WTC11 (cell line): ENCODE data around the gene IQSEC1. TPM values are rescaled to one million over a fixed set of nuclear protein-coding genes. Genes with fewer than 3 reads are reported as not detected.

Experiments used
- ATAC-seq: fragments of 200-7000 bp; cut with Tn5 transposase; 2 replicates; pipeline ENCODE4 v1.10.0; 2021; ENCODE audit warnings: mild to moderate bottlenecking, moderate library complexity
- CTCF ChIA-PET: fragments of 300-600 bp; sonication (Branson Sonifier 250); formaldehyde crosslinking; loops from one replicate; lab custom pipeline; 2021; ENCODE audit warnings: antibody characterized with exemption; lab: Charles Lee
- POLR2A ChIA-PET: fragments of 350-600 bp; sonication (Branson Sonifier 250); formaldehyde crosslinking; loops from one replicate; lab custom pipeline; 2021; ENCODE audit warnings: antibody characterized with exemption; lab: Charles Lee
- DNase-seq: peaks from one replicate; pipeline ENCODE4 v3.0.0; 2021; ENCODE audit warnings: low spot score
- H3K27ac Mint-ChIP-seq: 2 replicates; pipeline ENCODE4 v1.8.0; 2021; ENCODE audit warnings: mixed read lengths
- H3K27me3 Mint-ChIP-seq: 2 replicates; pipeline ENCODE4 v1.8.0; 2021; ENCODE audit warnings: low read depth, mild to moderate bottlenecking, moderate library complexity, mixed read lengths
- H3K36me3 Mint-ChIP-seq: 2 replicates; pipeline ENCODE4 v1.8.0; 2021; ENCODE audit warnings: mixed read lengths
- H3K4me1 Mint-ChIP-seq: 2 replicates; pipeline ENCODE4 v1.8.0; 2022; ENCODE audit warnings: mixed read lengths
- H3K4me3 Mint-ChIP-seq: 2 replicates; pipeline ENCODE4 v1.8.0; 2021; ENCODE audit warnings: mild to moderate bottlenecking, moderate library complexity, mixed read lengths
- H3K9me3 Mint-ChIP-seq: 2 replicates; pipeline ENCODE4 v1.8.0; 2021; ENCODE audit warnings: mixed read lengths
- CREB1 ChIP-seq: sonication (generic); formaldehyde crosslinking; IDR thresholded peaks from 2 replicates; pipeline ENCODE4 v1.8.0; 2023; ENCODE audit warnings: mild to moderate bottlenecking, missing genetic modification reagents
- ESRRA ChIP-seq: sonication (generic); formaldehyde crosslinking; IDR thresholded peaks from 2 replicates; pipeline ENCODE4 v1.8.1; 2022; ENCODE audit warnings: mild to moderate bottlenecking, missing genetic modification reagents, borderline replicate concordance
- FOXJ3 ChIP-seq: sonication (generic); formaldehyde crosslinking; IDR thresholded peaks from 2 replicates; pipeline ENCODE4 v1.9.0; 2021; ENCODE audit warnings: missing genetic modification reagents, mild to moderate bottlenecking, borderline replicate concordance
- IRF1 ChIP-seq: sonication (generic); formaldehyde crosslinking; IDR thresholded peaks from 2 replicates; pipeline ENCODE4 v1.8.0; 2023; ENCODE audit warnings: missing genetic modification reagents
- JUN ChIP-seq: sonication (generic); formaldehyde crosslinking; IDR thresholded peaks from 2 replicates; pipeline ENCODE4 v1.8.0; 2023; ENCODE audit warnings: mild to moderate bottlenecking, missing genetic modification reagents
- KAT7 ChIP-seq: sonication (generic); formaldehyde crosslinking; IDR thresholded peaks from 2 replicates; pipeline ENCODE4 v1.8.1; 2023; ENCODE audit warnings: missing genetic modification reagents, mild to moderate bottlenecking, borderline replicate concordance
- NFYB ChIP-seq: sonication (generic); formaldehyde crosslinking; conservative IDR thresholded peaks from 2 replicates; pipeline ENCODE4 v1.8.0; 2022; ENCODE audit warnings: low read depth, missing genetic modification reagents
- NR3C1 ChIP-seq: sonication (generic); formaldehyde crosslinking; conservative IDR thresholded peaks from 2 replicates; pipeline ENCODE4 v1.8.1; 2023; ENCODE audit warnings: low read depth, mild to moderate bottlenecking, missing genetic modification reagents
- RELA ChIP-seq: sonication (generic); formaldehyde crosslinking; IDR thresholded peaks from 2 replicates; pipeline ENCODE4 v1.8.1; 2022; ENCODE audit warnings: missing genetic modification reagents, mild to moderate bottlenecking, borderline replicate concordance
- SMAD3 ChIP-seq: sonication (generic); formaldehyde crosslinking; IDR thresholded peaks from 2 replicates; pipeline ENCODE4 v1.8.0; 2022; ENCODE audit warnings: missing genetic modification reagents, mild to moderate bottlenecking, borderline replicate concordance
- TEAD4 ChIP-seq: sonication (generic); formaldehyde crosslinking; IDR thresholded peaks from 2 replicates; pipeline ENCODE4 v1.8.0; 2022; ENCODE audit warnings: mild to moderate bottlenecking, missing genetic modification reagents
- TP53 ChIP-seq: sonication (generic); formaldehyde crosslinking; IDR thresholded peaks from 2 replicates; pipeline ENCODE4 v1.8.1; 2023; ENCODE audit warnings: mild to moderate bottlenecking, missing genetic modification reagents
- ZBTB43 ChIP-seq: sonication (generic); formaldehyde crosslinking; IDR thresholded peaks from 2 replicates; pipeline ENCODE4 v1.8.1; 2023; ENCODE audit warnings: mild to moderate bottlenecking, missing genetic modification reagents
- ZNF138 ChIP-seq: sonication (generic); formaldehyde crosslinking; conservative IDR thresholded peaks from 2 replicates; pipeline ENCODE4 v1.8.1; 2022; ENCODE audit warnings: mild to moderate bottlenecking, moderate library complexity, missing genetic modification reagents
- ZNF416 ChIP-seq: fragments of 250-450 bp; sonication (Bioruptor Pico); IDR thresholded peaks from 2 replicates; pipeline ENCODE4 v1.9.0; 2021; ENCODE audit warnings: mild to moderate bottlenecking, inconsistent platforms
- total RNA-seq: library from RNA; stranded (reverse); gene quantifications from 3 replicates; pipeline ENCODE4 v1.2.3, GENCODE V29; 2021
- TF ChIP-seq, protein P1 (sequence below): fragments of 250-450 bp; sonication (Bioruptor Pico); IDR thresholded peaks from 2 replicates; pipeline ENCODE4 v2.1.2; 2022; ENCODE audit warnings: mild to moderate bottlenecking, moderate library complexity
- TF ChIP-seq, protein P2 (sequence below): sonication (generic); formaldehyde crosslinking; IDR thresholded peaks from 2 replicates; pipeline ENCODE4 v1.8.1; 2023; ENCODE audit warnings: mild to moderate bottlenecking, missing genetic modification reagents, moderate library complexity
- TF ChIP-seq, protein P3 (sequence below): sonication (generic); formaldehyde crosslinking; IDR thresholded peaks from 2 replicates; pipeline ENCODE4 v1.8.0; 2022; ENCODE audit warnings: mild to moderate bottlenecking, missing genetic modification reagents
- TF ChIP-seq, protein P4 (sequence below): sonication (generic); formaldehyde crosslinking; IDR thresholded peaks from 2 replicates; pipeline ENCODE4 v1.8.1; 2022; ENCODE audit warnings: low read depth, mild to moderate bottlenecking, moderate library complexity, missing genetic modification reagents, borderline replicate concordance
- TF ChIP-seq, protein P5 (sequence below): sonication (generic); formaldehyde crosslinking; IDR thresholded peaks from 2 replicates; pipeline ENCODE4 v1.8.0; 2022; ENCODE audit warnings: missing genetic modification reagents

Gene IQSEC1
- total RNA-seq, 1 experiment from 2014 or later = 35.0 TPM

- ChIA-PET POLR2A (interaction anchor here (0.6 kb wide), 1 partner anchor 288 kb away, joined by 4 read pairs; no protein-coding TSS in a partner anchor), CTCF (interaction anchor here (1.1 to 4.1 kb wide), 10 partner anchors 15 to 98 kb away, joined by 3 to 27 read pairs (median 7); no protein-coding TSS in a partner anchor)
- TF ChIP-seq ESRRA (no peak), TEAD4 (CRISPR knock-in tag) (no peak), FOXJ3 (CRISPR knock-in tag) (no peak), ZBTB43 (CRISPR knock-in tag) (no peak), RELA (CRISPR knock-in tag) (no peak), SMAD3 (CRISPR knock-in tag) (no peak), ZNF416 (no peak), NFYB (CRISPR knock-in tag) (no peak), NR3C1 (no peak), TP53 (CRISPR knock-in tag) (no peak), KAT7 (CRISPR knock-in tag) (no peak), JUN (no peak), ZNF138 (CRISPR knock-in tag) (no peak), IRF1 (CRISPR knock-in tag) (no peak), CREB1 (CRISPR knock-in tag) (no peak)
- TF ChIP-seq, protein P1, sequence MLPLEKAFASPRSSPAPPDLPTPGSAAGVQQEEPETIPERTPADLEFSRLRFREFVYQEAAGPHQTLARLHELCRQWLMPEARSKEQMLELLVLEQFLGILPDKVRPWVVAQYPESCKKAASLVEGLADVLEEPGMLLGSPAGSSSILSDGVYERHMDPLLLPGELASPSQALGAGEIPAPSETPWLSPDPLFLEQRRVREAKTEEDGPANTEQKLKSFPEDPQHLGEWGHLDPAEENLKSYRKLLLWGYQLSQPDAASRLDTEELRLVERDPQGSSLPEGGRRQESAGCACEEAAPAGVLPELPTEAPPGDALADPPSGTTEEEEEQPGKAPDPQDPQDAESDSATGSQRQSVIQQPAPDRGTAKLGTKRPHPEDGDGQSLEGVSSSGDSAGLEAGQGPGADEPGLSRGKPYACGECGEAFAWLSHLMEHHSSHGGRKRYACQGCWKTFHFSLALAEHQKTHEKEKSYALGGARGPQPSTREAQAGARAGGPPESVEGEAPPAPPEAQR (CRISPR knock-in tag) = no peak
- TF ChIP-seq, protein P2, sequence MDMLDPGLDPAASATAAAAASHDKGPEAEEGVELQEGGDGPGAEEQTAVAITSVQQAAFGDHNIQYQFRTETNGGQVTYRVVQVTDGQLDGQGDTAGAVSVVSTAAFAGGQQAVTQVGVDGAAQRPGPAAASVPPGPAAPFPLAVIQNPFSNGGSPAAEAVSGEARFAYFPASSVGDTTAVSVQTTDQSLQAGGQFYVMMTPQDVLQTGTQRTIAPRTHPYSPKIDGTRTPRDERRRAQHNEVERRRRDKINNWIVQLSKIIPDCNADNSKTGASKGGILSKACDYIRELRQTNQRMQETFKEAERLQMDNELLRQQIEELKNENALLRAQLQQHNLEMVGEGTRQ (CRISPR knock-in tag) = no peak
- TF ChIP-seq, protein P3, sequence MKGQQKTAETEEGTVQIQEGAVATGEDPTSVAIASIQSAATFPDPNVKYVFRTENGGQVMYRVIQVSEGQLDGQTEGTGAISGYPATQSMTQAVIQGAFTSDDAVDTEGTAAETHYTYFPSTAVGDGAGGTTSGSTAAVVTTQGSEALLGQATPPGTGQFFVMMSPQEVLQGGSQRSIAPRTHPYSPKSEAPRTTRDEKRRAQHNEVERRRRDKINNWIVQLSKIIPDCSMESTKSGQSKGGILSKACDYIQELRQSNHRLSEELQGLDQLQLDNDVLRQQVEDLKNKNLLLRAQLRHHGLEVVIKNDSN = no peak
- TF ChIP-seq, protein P4, sequence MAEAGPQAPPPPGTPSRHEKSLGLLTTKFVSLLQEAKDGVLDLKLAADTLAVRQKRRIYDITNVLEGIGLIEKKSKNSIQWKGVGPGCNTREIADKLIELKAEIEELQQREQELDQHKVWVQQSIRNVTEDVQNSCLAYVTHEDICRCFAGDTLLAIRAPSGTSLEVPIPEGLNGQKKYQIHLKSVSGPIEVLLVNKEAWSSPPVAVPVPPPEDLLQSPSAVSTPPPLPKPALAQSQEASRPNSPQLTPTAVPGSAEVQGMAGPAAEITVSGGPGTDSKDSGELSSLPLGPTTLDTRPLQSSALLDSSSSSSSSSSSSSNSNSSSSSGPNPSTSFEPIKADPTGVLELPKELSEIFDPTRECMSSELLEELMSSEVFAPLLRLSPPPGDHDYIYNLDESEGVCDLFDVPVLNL (CRISPR knock-in tag) = no peak
- TF ChIP-seq, protein P5, sequence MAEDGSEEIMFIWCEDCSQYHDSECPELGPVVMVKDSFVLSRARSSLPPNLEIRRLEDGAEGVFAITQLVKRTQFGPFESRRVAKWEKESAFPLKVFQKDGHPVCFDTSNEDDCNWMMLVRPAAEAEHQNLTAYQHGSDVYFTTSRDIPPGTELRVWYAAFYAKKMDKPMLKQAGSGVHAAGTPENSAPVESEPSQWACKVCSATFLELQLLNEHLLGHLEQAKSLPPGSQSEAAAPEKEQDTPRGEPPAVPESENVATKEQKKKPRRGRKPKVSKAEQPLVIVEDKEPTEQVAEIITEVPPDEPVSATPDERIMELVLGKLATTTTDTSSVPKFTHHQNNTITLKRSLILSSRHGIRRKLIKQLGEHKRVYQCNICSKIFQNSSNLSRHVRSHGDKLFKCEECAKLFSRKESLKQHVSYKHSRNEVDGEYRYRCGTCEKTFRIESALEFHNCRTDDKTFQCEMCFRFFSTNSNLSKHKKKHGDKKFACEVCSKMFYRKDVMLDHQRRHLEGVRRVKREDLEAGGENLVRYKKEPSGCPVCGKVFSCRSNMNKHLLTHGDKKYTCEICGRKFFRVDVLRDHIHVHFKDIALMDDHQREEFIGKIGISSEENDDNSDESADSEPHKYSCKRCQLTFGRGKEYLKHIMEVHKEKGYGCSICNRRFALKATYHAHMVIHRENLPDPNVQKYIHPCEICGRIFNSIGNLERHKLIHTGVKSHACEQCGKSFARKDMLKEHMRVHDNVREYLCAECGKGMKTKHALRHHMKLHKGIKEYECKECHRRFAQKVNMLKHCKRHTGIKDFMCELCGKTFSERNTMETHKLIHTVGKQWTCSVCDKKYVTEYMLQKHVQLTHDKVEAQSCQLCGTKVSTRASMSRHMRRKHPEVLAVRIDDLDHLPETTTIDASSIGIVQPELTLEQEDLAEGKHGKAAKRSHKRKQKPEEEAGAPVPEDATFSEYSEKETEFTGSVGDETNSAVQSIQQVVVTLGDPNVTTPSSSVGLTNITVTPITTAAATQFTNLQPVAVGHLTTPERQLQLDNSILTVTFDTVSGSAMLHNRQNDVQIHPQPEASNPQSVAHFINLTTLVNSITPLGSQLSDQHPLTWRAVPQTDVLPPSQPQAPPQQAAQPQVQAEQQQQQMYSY (CRISPR knock-in tag) = no peak
- TF ChIP-seq, all 79 proteins: peak for 0
- ATAC-seq (no peak), DNase-seq (no peak)
- no peaks in the 10 kb centered on the region for H3K36me3 Mint-ChIP-seq
- H3K4me1 Mint-ChIP-seq = peaks cover 35% of the 10 kb centered on the region
- no peak overlapping the region for H3K27ac Mint-ChIP-seq
- H3K27me3 Mint-ChIP-seq = peaks cover 25% of the 10 kb centered on the region
- no peaks in the 10 kb centered on the region for H3K9me3 Mint-ChIP-seq
- peak overlapping the region; percentile 83 for H3K4me3 Mint-ChIP-seq
These were observed 107.0 kb downstream of the IQSEC1 start for GRCh38 chr3:12965999-12966846.
